Mononuclear cell (primary cell): Measurements from ENCODE around the gene ULBP2. TPM values are rescaled to one million over a fixed set of nuclear protein-coding genes. Genes with fewer than 3 reads are reported as not detected.
"Not testable (repeated sequence)": the region's sequence is repeated elsewhere in the genome, so short reads cannot be mapped to it uniquely, and the experiment has no call there.

Experiments used
- H3K27me3 ChIP-seq: 2 replicates; pipeline ENCODE4 v1.6.0; 2011; ENCODE audit warnings: low read length, control low read depth; ENCODE audit not compliant: insufficient read depth
- H3K4me1 ChIP-seq: 2 replicates; pipeline ENCODE4 v1.5.1; 2011; ENCODE audit warnings: mild to moderate bottlenecking, low read length, control low read depth; ENCODE audit not compliant: insufficient read depth
- H3K4me3 ChIP-seq: 2 replicates; pipeline ENCODE4 v1.5.1; 2011; ENCODE audit warnings: mild to moderate bottlenecking, low read length, moderate library complexity
- H3K9me3 ChIP-seq: 2 replicates; pipeline ENCODE4 v1.5.1; 2011; ENCODE audit warnings: low read depth, mild to moderate bottlenecking, control low read depth, low read length
- total RNA-seq: library from RNA; depleted of rRNA; stranded (reverse); fragments of >200 nt; gene quantifications from one replicate; pipeline ENCODE4 v1.2.3, GENCODE V29; 2012

ULBP2 gene
- total RNA-seq, 1 donor = 0.94 TPM

DNA sequence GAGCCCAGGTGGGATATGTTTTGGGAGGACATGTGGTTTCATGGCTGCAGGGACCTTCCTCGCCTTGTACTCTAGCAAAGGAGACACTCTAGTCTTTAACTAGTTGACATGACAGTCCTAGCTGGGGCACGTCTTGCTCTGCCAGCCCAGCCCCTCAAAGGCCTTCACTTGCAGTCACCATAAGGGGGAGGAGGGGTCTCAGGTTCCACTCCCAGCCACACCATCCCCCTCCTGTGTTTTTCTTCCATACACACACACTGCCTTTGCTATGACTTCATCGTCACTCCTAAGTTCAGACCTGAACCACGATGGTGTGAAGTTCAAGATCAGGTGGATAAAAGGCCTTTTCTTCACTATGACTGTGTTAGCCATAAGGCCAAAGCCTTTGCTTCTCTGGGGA, 35.4 kb downstream of the ULBP2 start:
- peaks cover 62% of the 10 kb centered on the region for H3K27me3 ChIP-seq

DNA sequence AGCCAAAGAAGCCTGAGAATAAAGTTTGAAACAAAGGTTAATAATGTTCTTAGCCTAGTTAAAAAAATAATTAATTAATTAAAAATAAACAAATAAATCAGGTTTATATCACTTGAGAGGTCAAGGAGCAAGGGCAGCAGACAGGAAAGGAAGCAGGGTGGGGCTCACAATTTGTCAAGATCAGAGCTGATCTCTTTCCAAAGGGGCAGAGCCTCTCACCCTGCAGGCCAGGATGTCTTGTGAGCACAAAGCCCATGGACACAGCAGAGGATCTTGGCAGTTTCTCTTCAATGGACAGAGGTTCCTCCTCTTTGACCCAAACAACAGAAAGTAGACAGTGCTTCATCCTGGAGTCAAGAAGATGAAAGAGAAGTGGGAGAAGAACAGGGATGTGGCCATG, 36.8 kb downstream of the ULBP2 start:
- Histone ChIP-seq H3K27me3 (peaks cover 68% of the 10 kb centered on the region), H3K9me3 (no peaks in the 10 kb centered on the region), H3K4me1 (no peaks in the 10 kb centered on the region), H3K4me3 (no peak overlapping the region)

More for the DNA sequence above, 35.4 kb downstream of the ULBP2 start:
- Histone ChIP-seq H3K9me3 (no peaks in the 10 kb centered on the region), H3K4me1 (no peaks in the 10 kb centered on the region), H3K4me3 (no peak overlapping the region)

DNA sequence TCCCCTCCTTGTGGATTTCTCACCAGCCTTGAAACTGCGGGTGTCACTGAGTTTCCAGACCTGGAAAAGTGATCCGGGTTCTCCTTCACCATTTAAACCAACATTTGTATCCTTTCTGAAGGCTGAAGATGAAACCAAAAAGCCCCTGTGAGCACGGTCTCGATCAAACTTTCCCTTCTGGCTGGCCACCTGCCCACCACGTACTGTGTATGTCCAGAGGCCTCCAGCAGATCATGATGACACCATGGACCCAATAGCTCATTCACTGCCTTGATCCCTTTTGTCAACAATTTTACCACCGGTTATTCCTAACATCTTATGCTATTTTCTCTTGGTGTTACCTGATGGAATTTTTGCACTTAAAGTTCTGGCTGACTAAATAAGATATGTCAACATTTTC, 37.5 kb downstream of the ULBP2 start:
- H3K27me3 ChIP-seq = peaks cover 66% of the 10 kb centered on the region
- H3K4me3 ChIP-seq = no peak overlapping the region
- no peaks in the 10 kb centered on the region for H3K4me1 ChIP-seq
- H3K9me3 ChIP-seq = no peaks in the 10 kb centered on the region

DNA sequence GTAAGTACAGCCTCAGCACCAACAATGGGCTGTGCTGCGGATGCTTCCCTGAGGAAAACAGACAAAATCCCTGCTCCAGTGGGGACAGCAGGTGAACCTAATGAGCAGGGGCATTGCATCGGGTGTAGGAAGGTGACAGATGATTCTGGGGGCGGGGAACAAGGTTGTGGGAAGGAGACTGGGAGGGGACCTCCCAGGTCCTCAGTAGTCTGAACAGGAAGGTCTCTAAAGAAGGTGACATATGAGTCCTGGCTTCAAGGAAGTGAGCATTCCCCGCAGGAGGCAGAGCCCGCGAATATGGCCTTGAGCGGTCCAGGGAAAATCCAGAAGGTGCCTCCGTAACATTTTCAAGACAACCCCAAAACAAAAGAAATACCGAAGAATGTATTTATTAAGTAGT, 41.3 kb downstream of the ULBP2 start:
- peaks cover 90% of the 10 kb centered on the region for H3K27me3 ChIP-seq
- H3K9me3 ChIP-seq = peaks cover 7% of the 10 kb centered on the region
- no peak overlapping the region for H3K4me3 ChIP-seq
- H3K4me1 ChIP-seq = no peaks in the 10 kb centered on the region

DNA sequence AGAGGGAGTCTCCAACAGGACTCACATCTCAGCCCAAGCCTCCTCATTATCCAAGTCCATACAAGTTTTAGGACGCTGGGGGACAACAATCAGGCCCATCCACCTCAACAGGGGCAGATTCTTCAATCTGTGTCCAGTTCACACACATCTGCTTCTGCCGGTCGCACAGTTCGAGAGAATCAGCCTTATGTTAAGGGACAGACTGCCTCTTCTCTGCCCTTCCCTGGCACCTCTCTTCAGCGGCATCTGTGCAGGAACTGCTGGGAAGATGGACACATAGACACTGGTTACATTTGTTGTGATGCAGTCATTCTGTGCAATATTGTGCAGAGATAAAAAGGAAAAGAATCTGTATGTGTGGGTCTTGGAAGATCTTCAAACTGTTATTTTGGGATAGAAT, 43.0 kb downstream of the ULBP2 start:
- H3K4me1 ChIP-seq = peaks cover 3% of the 10 kb centered on the region
- H3K27me3 ChIP-seq = peaks cover 93% of the 10 kb centered on the region
- peaks cover 10% of the 10 kb centered on the region for H3K9me3 ChIP-seq
- no peak overlapping the region for H3K4me3 ChIP-seq

DNA sequence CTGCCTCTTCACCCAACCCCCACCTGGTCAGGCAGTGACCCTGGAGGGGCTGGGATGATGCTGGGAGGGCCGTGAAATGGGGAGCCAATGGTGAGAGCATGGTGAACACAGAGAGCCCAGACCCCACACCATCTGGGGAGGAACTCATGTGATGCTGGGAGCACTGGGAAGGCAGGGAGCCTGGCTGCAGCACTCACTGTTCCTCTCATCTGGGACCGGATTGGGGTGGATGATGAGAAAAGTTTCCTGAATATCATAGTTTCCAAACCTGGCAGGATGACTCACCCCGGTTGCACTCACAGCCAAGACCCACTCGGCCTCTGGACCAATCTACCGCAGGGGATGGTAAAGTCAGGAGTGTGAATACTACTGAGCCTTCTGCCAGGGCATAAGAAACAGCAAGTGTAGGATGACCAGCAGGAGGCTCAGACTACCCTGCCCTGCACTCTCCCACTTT, 43.7 kb downstream of the ULBP2 start:
- peaks cover 96% of the 10 kb centered on the region for H3K27me3 ChIP-seq
- H3K4me1 ChIP-seq = peaks cover 10% of the 10 kb centered on the region

DNA sequence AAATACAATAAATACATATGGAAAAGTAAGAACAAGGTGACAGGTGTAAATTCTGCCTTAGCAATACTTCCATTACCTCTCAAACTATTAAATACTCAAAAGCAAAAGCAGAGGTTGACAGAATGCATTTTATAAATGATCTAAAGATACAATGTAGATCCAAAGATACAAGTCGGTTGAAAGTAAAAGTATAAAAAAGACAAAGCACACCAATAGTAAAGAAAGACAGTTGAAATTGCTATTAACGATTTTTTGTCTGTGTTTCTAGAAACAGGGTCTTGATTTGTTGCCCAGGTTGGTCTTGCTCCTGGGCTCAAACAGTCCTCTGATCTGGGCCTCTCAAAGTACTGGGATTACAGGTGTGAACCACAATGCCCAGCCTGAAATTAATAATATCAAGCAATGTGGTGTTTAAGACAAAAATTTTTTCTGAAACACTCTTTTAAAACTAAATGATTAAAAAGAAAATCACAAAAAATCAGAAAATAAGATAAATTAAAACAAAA, 45.8 kb downstream of the ULBP2 start:
- Histone ChIP-seq H3K27me3 (peaks cover 98% of the 10 kb centered on the region), H3K4me3 (no peak overlapping the region), H3K9me3 (peaks cover 10% of the 10 kb centered on the region), H3K4me1 (peaks cover 23% of the 10 kb centered on the region)

More for the DNA sequence above, 43.7 kb downstream of the ULBP2 start:
- H3K9me3 ChIP-seq = peaks cover 10% of the 10 kb centered on the region
- H3K4me3 ChIP-seq = no peak overlapping the region

DNA sequence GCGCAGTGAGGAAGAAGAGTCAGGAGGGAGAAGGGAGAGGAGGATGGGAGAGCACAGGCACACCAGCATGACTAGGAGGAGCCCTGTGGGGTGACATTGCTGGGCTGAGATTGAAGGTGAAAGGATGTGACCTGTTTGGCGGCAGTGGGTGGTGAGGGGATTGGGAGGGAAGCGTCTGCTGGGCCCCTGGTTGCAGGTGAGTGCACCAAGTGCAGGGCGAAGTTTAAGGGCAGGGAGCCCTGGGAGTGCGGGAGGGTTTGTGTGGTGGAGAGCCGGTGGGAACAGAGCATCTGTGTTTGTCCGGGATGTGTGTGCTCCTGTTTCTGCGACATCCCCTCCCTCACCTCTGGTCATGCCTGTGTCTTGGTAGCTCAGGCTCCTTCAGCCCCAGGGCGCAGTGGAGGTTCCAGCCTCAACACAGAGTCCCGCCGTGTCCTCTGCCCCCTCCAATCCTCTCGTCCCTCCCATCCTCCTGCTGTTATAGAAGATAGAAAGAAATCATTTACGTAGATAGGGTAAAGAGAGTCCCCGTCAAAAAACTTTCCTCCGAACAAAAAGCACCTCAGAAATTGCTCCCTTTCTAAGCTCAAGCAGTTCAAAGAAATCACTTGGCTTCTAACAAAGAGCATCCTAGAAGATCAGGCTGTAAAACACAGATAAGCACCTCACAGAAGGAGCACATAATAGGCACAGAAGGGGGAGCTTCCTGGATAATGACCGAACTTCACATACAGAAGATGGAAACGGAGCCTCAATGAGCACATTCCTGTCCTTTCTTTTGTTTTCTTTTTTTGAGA, 46.9 kb downstream of the ULBP2 start:
- Histone ChIP-seq H3K27me3 (peaks cover 99% of the 10 kb centered on the region), H3K4me1 (peaks cover 23% of the 10 kb centered on the region), H3K4me3 (no peak overlapping the region), H3K9me3 (peaks cover 10% of the 10 kb centered on the region)

DNA sequence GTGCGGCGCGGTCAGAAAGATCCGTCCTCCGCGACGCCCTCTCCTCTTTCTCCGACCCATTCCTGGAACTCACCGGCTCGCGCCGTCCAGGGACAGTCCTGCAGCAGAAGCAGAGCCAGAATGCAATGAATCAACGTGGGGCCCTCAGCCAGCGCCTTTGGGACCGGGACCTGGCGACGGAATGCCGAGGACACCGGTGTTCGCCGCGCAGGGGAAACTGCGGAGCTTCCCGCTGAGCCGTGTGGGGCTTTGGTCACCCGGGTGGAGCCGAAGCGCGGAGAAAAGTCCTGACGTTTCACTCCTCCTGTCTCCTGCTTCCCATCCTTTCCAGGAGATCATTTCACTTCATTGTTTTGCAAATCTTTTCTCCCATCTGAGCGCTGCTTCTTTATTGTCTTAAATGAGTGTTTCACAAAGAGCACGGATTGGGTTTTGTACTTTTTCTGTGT, 48.4 kb downstream of the ULBP2 start:
- Histone ChIP-seq H3K4me3 (no peak overlapping the region), H3K4me1 (peaks cover 23% of the 10 kb centered on the region), H3K9me3 (peaks cover 10% of the 10 kb centered on the region), H3K27me3 (peaks cover 98% of the 10 kb centered on the region)

DNA sequence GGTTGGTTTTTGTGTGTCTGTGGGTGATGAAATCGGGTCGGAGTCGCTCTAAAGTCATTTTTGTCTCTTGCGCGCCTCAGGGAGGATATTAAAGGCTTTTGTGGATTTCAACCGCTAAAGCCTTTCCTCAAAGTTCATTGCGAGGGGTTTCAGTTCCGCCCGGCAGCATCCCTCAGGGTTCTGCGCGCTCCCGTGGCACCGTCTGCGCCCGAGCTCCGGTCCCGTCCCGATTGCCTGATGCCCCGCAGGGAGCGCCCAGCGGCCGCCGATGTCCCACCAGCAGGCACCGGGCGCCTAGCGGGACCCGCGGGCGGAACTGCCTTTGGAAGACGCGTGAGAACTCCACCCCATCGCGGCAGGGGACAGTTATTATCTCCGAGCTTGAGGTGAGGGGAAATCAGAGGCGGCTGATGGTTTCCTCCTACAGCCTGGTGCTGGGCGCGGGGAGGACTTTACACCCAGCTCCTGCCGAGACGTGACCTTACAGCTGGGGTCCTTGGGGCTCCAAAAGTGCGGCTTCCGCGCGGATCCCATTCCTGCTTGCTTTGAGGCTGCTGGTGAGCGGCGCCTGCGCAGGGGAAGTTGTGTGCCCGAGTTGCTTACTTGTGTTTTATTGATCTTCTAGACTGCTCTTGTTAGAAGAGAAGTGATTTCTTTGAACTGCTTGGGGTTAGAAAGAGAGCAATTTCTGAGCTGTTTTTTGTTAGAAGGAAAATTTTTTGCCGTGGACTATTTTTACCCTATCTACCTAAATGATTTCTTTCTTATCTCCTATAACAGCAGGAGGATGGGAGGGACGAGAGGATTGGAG, 49.1 kb downstream of the ULBP2 start:
- no peak overlapping the region for H3K4me3 ChIP-seq
- peaks cover 10% of the 10 kb centered on the region for H3K9me3 ChIP-seq
- H3K4me1 ChIP-seq = peaks cover 23% of the 10 kb centered on the region
- peaks cover 95% of the 10 kb centered on the region for H3K27me3 ChIP-seq

DNA sequence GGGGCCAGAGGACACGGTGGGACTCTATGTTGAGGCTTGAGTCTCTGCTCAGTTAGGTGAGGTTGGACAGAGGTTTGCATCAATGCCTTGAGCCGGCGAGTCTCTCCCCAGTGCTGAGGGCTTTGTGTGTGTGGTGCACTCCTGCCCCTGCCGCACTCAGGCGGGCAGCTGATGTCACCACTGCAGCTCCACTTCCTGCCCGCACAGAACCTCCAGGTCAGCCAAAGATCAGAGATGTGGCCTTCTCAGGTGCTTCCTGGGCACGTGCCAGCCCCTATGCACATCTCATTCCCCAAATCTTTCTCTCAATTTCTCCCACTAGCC, 49.6 kb downstream of the ULBP2 start:
- Histone ChIP-seq H3K4me1 (peaks cover 23% of the 10 kb centered on the region), H3K27me3 (peaks cover 95% of the 10 kb centered on the region)
- H3K9me3 ChIP-seq, H3K4me3 ChIP-seq: not testable (repeated sequence)

DNA sequence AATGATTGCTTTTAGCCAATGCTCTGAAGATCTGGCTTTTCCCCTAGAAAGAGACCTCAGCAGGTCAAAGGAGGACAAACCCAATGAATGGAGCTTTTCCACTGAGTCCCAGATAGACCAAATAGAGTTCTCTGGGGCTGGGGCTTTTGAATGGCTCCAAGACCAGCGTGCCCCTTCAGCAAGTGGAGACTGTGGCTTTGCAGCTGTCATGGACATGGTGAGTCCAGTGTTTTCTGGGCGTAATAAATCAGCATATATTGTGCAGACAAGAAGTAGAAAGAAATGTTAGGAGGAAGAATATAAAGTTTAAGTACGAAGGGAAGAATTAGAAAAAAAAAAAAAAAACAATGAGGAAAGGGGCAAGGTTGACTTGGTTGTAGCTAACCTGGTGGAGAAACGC, 50.0 kb downstream of the ULBP2 start:
- Histone ChIP-seq H3K27me3 (peaks cover 95% of the 10 kb centered on the region), H3K9me3 (peaks cover 10% of the 10 kb centered on the region), H3K4me1 (peaks cover 23% of the 10 kb centered on the region), H3K4me3 (no peak overlapping the region)

DNA sequence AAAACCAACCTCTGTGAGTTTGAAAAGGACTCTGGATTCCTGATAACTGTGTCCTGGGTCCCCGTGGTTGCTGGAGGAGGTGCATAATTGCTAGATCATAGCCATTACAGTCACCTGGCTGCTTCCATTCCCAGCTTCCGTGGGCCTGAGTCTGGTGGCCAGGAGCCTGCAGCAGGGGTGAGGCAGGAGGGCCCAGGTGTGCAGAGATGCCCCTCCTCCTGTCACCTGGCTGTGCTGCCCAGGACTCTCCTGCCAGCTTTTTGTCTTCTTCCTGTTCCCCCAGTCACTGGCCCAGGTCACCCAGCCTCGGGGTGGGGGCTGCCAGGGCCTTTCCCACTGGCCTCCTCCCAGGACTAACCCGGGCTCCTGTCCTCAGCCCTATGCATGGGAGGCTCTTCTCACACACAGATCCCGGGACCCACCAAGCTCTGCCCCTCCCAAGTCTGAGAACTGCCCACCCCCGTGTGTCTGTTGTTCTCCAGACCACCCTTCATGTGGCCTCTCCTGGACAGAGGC, 53.5 kb downstream of the ULBP2 start:
- Histone ChIP-seq H3K4me1 (peaks cover 15% of the 10 kb centered on the region), H3K27me3 (peaks cover 66% of the 10 kb centered on the region), H3K4me3 (no peak overlapping the region), H3K9me3 (no peaks in the 10 kb centered on the region)

DNA sequence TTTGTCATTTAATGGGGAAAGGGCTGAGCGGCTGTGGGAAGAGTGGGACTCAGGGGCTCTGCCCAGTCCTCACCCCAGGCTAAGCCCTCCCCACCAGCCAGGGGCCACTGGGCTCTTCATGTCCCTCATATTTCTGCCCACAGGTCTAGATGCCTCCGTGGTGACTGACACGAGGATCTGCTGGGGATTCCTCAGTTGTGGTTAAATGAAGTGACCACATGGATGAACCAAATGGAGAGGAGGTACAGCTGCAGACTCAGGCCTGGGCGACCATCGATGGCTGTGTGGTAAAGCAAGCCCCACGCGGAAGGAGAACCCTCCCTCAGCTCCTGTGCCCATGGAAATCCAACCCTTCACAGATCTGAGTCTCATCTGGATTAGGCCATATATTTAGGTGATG, 54.2 kb downstream of the ULBP2 start:
- Histone ChIP-seq H3K27me3 (peaks cover 59% of the 10 kb centered on the region), H3K4me1 (peaks cover 9% of the 10 kb centered on the region), H3K4me3 (no peak overlapping the region), H3K9me3 (no peaks in the 10 kb centered on the region)
